Muscle layer of colon (tissue), 2 donors: ENCODE results near the gene SOX5.
"Not testable (repeated sequence)": the region's sequence is repeated elsewhere in the genome, so short reads cannot be mapped to it uniquely, and the experiment has no call there.

Source experiments
- H3K27ac ChIP-seq: one replicate; pipeline ENCODE4 v1.7.0; 2013; ENCODE audit warnings: low read depth, mild to moderate bottlenecking, low read length, moderate library complexity
- H3K27me3 ChIP-seq, 2 donors: one replicate each; pipeline ENCODE4 v1.7.0; 2013; ENCODE audit warnings: low read length in 2 of 2, mild to moderate bottlenecking in 2 of 2; ENCODE audit not compliant: insufficient read depth in 2 of 2, control insufficient read depth in 1 of 2
- H3K36me3 ChIP-seq: one replicate; pipeline ENCODE4 v1.7.0; 2013; ENCODE audit warnings: mild to moderate bottlenecking, low read length; ENCODE audit not compliant: insufficient read depth
- H3K4me1 ChIP-seq: one replicate; pipeline ENCODE4 v1.7.0; 2013; ENCODE audit warnings: mild to moderate bottlenecking, low read length; ENCODE audit not compliant: insufficient read depth
- H3K4me3 ChIP-seq, 2 donors: one replicate each; pipeline ENCODE4 v1.7.0; 2013; ENCODE audit warnings: low read length in 2 of 2, low read depth in 1 of 2, mild to moderate bottlenecking in 1 of 2, moderate library complexity in 1 of 2
- H3K9ac ChIP-seq: one replicate; pipeline ENCODE4 v1.7.0; 2013; ENCODE audit warnings: low read length
- H3K9me3 ChIP-seq: one replicate; pipeline ENCODE4 v1.7.0; 2013; ENCODE audit warnings: mild to moderate bottlenecking, low read length
- donor health status: abdominal sarcoma.
- donor health status: Adenocarcinoma of cecum.

Gene SOX5

GRCh38 chr12:23876618-23877017 is 72.9 kb downstream of the SOX5 start:
- not testable (repeated sequence) for H3K4me1 ChIP-seq, H3K9me3 ChIP-seq, H3K9ac ChIP-seq, H3K4me3 ChIP-seq, H3K27ac ChIP-seq, H3K27me3 ChIP-seq, H3K36me3 ChIP-seq

DNA sequence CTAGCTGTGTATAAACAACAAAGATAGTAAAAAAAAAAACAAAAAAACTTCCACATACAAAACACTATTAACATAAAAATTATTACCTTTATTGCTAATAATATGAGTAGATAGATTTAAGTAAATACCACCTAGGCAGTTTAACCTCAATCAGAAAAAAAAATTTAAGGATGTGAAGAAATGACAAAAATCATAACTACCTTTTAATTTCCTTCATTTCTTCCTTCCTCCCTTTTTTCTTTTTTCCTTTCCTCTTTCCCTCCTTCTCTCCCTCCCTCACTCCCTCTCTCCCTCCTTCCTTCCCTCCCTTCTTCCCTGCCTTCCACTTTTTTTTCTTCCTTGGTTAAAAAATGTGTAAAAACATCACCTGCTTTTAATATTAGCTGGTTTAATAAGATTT is 81.7 kb downstream of the SOX5 start:
- Histone ChIP-seq H3K27ac (no peak overlapping the region), H3K9me3 (no peaks in the 10 kb centered on the region), H3K4me3 (no peak overlapping the region), H3K36me3 (no peaks in the 10 kb centered on the region), H3K27me3 (no peaks in the 10 kb centered on the region), H3K9ac (no peak overlapping the region), H3K4me1 (no peaks in the 10 kb centered on the region)

DNA sequence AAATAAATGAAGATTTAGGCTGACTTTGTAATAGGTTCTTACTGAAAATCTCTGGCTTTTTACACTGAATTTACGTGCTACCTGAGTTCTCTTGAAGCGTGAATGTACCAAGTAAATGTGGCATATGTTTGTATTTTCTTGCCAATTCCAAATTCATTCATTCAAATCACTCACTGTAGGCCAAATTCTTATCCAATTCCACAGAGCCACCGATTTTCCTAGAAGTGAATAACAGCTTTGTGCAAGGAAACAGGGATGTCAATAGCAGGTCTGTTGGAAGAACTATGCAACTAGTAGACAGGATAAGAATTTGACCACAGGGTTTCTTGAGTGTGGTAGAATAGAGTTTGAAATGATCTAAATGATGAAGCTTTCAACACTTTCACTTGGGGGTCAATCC is 86.8 kb downstream of the SOX5 start:
- Histone ChIP-seq H3K27me3 (no peaks in the 10 kb centered on the region), H3K9ac (no peak overlapping the region), H3K36me3 (no peaks in the 10 kb centered on the region), H3K4me1 (no peaks in the 10 kb centered on the region), H3K27ac (no peak overlapping the region), H3K9me3 (no peaks in the 10 kb centered on the region), H3K4me3 (no peak overlapping the region)

- no peak overlapping the region for H3K4me3 ChIP-seq
- H3K36me3 ChIP-seq: no peaks in the 10 kb centered on the region
- no peak overlapping the region for H3K9ac ChIP-seq
- no peak overlapping the region for H3K27ac ChIP-seq
- no peaks in the 10 kb centered on the region for H3K4me1 ChIP-seq
- no peaks in the 10 kb centered on the region for H3K9me3 ChIP-seq
- no peaks in the 10 kb centered on the region for H3K27me3 ChIP-seq
These were observed 89.5 kb downstream of the SOX5 start for GRCh38 chr12:23860019-23860418.

- Histone ChIP-seq H3K4me1 (no peaks in the 10 kb centered on the region), H3K27ac (no peak overlapping the region), H3K9ac (no peak overlapping the region), H3K36me3 (no peaks in the 10 kb centered on the region), H3K4me3 (no peak overlapping the region), H3K9me3 (no peaks in the 10 kb centered on the region), H3K27me3 (no peaks in the 10 kb centered on the region)
These were observed 92.3 kb downstream of the SOX5 start for GRCh38 chr12:23857178-23857577.

DNA sequence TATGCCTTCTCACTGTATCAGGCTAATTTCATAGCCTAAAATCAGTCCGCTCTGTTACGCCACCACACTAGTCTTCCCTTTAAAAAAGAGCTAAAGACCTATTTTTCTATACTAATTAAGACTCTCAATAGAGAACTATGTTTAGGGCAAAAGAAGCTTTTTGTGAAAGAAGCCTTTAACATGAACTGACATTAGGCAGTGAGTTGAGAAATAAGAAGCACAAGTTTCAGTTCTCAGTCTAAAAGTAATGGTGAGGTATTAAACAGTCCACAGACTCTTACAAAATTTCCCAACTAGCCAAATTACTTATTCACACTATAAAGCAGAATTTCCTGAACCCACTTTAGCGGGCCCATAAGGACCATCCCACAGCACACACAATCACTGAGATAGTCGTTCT is 93.7 kb downstream of the SOX5 start:
- H3K4me1 ChIP-seq: no peaks in the 10 kb centered on the region
- no peak overlapping the region for H3K4me3 ChIP-seq
- no peaks in the 10 kb centered on the region for H3K9me3 ChIP-seq
- H3K9ac ChIP-seq: no peak overlapping the region
- H3K27ac ChIP-seq: no peak overlapping the region
- H3K36me3 ChIP-seq: no peaks in the 10 kb centered on the region
- no peaks in the 10 kb centered on the region for H3K27me3 ChIP-seq

- Histone ChIP-seq H3K9me3 (no peaks in the 10 kb centered on the region), H3K27me3 (no peaks in the 10 kb centered on the region), H3K9ac (no peak overlapping the region), H3K4me1 (no peaks in the 10 kb centered on the region), H3K4me3 (no peak overlapping the region), H3K27ac (no peak overlapping the region), H3K36me3 (no peaks in the 10 kb centered on the region)
These were observed 94.9 kb downstream of the SOX5 start for GRCh38 chr12:23854598-23854997.

DNA sequence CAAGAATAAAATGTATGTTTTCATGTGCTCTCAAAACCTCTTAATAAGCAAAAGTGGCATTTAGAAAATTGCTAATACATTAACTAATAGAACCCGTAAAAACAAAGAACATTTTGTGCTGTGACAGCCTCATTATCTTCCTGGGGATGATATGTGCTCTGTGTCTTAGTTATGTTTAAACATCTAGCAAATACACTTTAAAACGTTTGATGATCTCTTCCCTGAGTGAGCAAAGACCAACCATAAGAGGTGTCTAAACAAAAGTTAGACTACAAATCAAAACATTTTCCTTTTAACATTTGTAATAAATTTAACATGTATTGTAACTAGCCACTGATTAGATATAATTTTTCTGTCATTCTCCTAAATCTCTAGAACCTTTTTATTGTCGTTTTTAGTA is 95.8 kb downstream of the SOX5 start:
- H3K27ac ChIP-seq: no peak overlapping the region
- H3K9me3 ChIP-seq: no peaks in the 10 kb centered on the region
- H3K36me3 ChIP-seq: no peaks in the 10 kb centered on the region
- no peaks in the 10 kb centered on the region for H3K4me1 ChIP-seq
- H3K27me3 ChIP-seq: no peaks in the 10 kb centered on the region
- H3K4me3 ChIP-seq: no peak overlapping the region
- no peak overlapping the region for H3K9ac ChIP-seq

- Histone ChIP-seq H3K36me3 (no peaks in the 10 kb centered on the region), H3K9me3 (no peaks in the 10 kb centered on the region), H3K9ac (no peak overlapping the region), H3K27ac (no peak overlapping the region), H3K27me3 (no peaks in the 10 kb centered on the region), H3K4me1 (no peaks in the 10 kb centered on the region), H3K4me3 (no peak overlapping the region)
These were observed 97.9 kb downstream of the SOX5 start for GRCh38 chr12:23851602-23852001.

- Histone ChIP-seq H3K9me3 (no peaks in the 10 kb centered on the region), H3K4me1 (no peaks in the 10 kb centered on the region), H3K9ac (no peak overlapping the region), H3K27me3 (no peaks in the 10 kb centered on the region), H3K27ac (no peak overlapping the region), H3K36me3 (no peaks in the 10 kb centered on the region), H3K4me3 (no peak overlapping the region)
These were observed 101.6 kb downstream of the SOX5 start for GRCh38 chr12:23847857-23848256.

DNA sequence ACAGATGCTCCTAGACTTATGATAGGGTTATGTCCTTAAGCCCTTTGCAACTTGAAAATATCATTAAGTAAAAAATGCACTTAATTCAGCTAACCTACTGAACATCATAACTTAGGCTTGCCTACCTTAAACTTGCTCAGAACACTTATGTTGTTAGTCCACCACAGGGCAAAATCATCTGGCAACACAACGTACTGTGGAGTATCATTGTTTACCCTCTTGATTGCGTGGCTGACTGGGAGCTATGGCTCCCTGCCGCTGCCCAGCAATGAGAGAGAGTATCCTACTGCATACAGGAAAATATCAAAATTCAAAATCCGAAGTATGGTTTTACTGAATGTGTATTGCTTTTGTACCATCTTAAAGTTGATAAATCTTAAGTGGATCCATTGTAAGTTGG is 105.5 kb downstream of the SOX5 start:
- no peak overlapping the region for H3K4me3 ChIP-seq
- no peaks in the 10 kb centered on the region for H3K36me3 ChIP-seq
- H3K9me3 ChIP-seq: no peaks in the 10 kb centered on the region
- H3K27ac ChIP-seq: no peak overlapping the region
- no peak overlapping the region for H3K9ac ChIP-seq
- no peaks in the 10 kb centered on the region for H3K27me3 ChIP-seq
- no peaks in the 10 kb centered on the region for H3K4me1 ChIP-seq

- H3K36me3 ChIP-seq: no peaks in the 10 kb centered on the region
These were observed 115.4 kb downstream of the SOX5 start for GRCh38 chr12:23834076-23834475.

More at GRCh38 chr12:23834076-23834475, 115.4 kb downstream of the SOX5 start:
- H3K27ac ChIP-seq: no peak overlapping the region
- H3K9ac ChIP-seq: no peak overlapping the region
- no peaks in the 10 kb centered on the region for H3K9me3 ChIP-seq
- H3K27me3 ChIP-seq: no peaks in the 10 kb centered on the region
- no peaks in the 10 kb centered on the region for H3K4me1 ChIP-seq
- H3K4me3 ChIP-seq: no peak overlapping the region
